ENCODE results near the gene MAP3K10. TPM values are rescaled to one million over a fixed set of nuclear protein-coding genes. Genes with fewer than 3 reads are reported as not detected.
A peak's percentile ranks its signal among the peaks of the same experiment; 100 is the strongest.
"Not testable (repeated sequence)": the region's sequence is repeated elsewhere in the genome, so short reads cannot be mapped to it uniquely, and the experiment has no call there.

Gene MAP3K10
- 4.1 TPM for polyA plus RNA-seq (2012; ENCODE audit: low read depth, missing spikeins)

GRCh38 chr19:40190891-40191835 is at the start of gene MAP3K10:
MAP3K10 (plus strand) TSS chr19:40191426; CDS start chr19:40192032, 606 bp downstream.
- TF ChIP-seq PAX5 (IDR thresholded peaks at IDR 0.05; ENCODE audit: insufficient read depth, low read length, severe bottlenecking) (no peak), POU2F2 (IDR thresholded peaks at IDR 0.05; ENCODE audit: low read depth, low read length) (no peak)
- DNase-seq (ENCODE audit: insufficient read length, low spot score) (peak; percentile 90), FAIRE-seq (peak; percentile 86)

DNA sequence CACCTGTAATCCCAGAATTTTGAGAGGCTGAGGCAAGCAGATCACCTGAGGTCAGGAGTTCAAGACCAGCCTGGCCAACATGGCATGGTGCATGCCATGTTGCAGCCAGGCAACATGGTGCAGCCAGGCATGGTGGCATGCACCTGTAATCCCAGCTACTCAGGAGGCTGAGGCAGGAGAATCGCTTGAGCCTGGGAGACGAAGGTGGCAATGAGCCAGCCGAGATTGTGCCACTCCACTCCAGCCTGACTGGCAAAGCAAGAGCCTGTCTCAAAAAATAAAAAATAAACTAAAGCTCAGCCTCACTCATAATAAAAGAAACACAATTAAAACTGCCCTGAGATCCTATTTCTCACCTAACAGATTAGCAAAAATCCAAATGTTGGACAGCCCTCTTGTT is 49.7 kb upstream of the MAP3K10 start:
- FAIRE-seq: no peak
- TF ChIP-seq TAF1 (IDR thresholded peaks at IDR 0.05; ENCODE audit: low read depth, low read length): no peak
- no peak for DNase-seq (ENCODE audit: insufficient read length, low spot score)

DNA sequence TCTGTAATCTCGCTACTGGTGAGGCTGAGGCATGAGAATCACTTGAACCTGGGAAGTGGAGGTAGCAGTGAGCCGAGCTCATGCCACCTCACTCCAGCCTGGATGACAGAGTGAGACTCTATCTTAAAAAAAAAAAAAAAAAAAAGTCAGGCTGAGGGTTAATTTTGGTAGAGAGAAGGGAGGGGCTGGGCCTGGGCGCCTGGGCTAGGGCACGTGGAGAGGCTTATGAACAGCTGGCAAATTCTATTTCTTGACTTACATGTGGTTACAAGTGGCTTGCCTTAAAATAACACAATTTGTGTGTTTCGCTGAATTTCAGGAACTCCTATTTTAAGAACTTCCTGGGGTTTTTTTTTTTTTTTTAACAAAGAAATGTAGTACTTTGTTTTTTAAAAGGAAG is 47.6 kb upstream of the MAP3K10 start:
- DNase-seq (ENCODE audit: insufficient read length, low spot score): no peak
- no peak for TF ChIP-seq POU2F2 (IDR thresholded peaks at IDR 0.05; ENCODE audit: low read depth, low read length)
- TF ChIP-seq POLR2AphosphoS5 (IDR thresholded peaks at IDR 0.05; ENCODE audit: low read depth, low read length): no peak
- no peak for TF ChIP-seq SPI1 (IDR thresholded peaks at IDR 0.05; ENCODE audit: low read depth, low read length)
- peak; percentile 35 for FAIRE-seq

DNA sequence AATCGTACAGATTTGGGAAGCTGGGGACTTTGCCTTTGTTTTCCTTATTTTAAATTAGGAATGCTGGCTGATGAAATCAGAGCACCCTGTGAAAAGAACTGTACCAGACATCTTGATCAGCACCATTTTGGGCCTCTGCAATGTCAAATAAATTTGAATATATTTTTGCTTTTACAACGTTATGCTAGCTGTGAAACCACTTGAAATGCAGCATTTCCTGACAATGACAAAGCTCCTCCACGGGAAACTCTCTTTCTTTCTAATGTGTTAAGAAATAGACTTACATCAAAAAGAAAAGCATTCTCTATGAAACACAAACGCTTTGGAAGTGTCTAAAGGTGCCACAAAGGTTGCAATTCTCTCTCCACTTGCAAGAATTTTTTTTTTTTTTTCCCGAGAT is 47.1 kb upstream of the MAP3K10 start:
- FAIRE-seq: no peak
- DNase-seq (ENCODE audit: insufficient read length, low spot score): no peak
- TF ChIP-seq POU2F2 (IDR thresholded peaks at IDR 0.05; ENCODE audit: low read depth, low read length): no peak

GRCh38 chr19:40144947-40145748 is 46.1 kb upstream of the MAP3K10 start:
- TF ChIP-seq POLR2A (IDR thresholded peaks at IDR 0.05; ENCODE audit: low read depth, low read length) (no peak), POLR2AphosphoS5 (IDR thresholded peaks at IDR 0.05; ENCODE audit: low read depth, low read length) (no peak), PAX5 (IDR thresholded peaks at IDR 0.05; ENCODE audit: insufficient read depth, low read length, severe bottlenecking) (no peak), SPI1 (IDR thresholded peaks at IDR 0.05; ENCODE audit: low read depth, low read length) (no peak), TAF1 (IDR thresholded peaks at IDR 0.05; ENCODE audit: low read depth, low read length) (no peak), POU2F2 (IDR thresholded peaks at IDR 0.05; ENCODE audit: low read depth, low read length) (no peak)
- no peak for DNase-seq (ENCODE audit: insufficient read length, low spot score)
- FAIRE-seq: peak; percentile 54

GRCh38 chr19:40145749-40146029 is 45.5 kb upstream of the MAP3K10 start:
- FAIRE-seq: not testable (repeated sequence)

GRCh38 chr19:40147338-40147692 is 43.9 kb upstream of the MAP3K10 start:
- DNase-seq (ENCODE audit: insufficient read length, low spot score): no peak
- TF ChIP-seq TAF1 (IDR thresholded peaks at IDR 0.05; ENCODE audit: low read depth, low read length) (no peak), POU2F2 (IDR thresholded peaks at IDR 0.05; ENCODE audit: low read depth, low read length) (no peak), POLR2A (IDR thresholded peaks at IDR 0.05; ENCODE audit: low read depth, low read length) (no peak), SPI1 (IDR thresholded peaks at IDR 0.05; ENCODE audit: low read depth, low read length) (no peak), PAX5 (IDR thresholded peaks at IDR 0.05; ENCODE audit: insufficient read depth, low read length, severe bottlenecking) (no peak), POLR2AphosphoS5 (IDR thresholded peaks at IDR 0.05; ENCODE audit: low read depth, low read length) (no peak)
- peak; percentile 45 for FAIRE-seq

More at GRCh38 chr19:40145749-40146029, 45.5 kb upstream of the MAP3K10 start:
- not testable (repeated sequence) for DNase-seq (ENCODE audit: insufficient read length, low spot score)

GRCh38 chr19:40147693-40148347 is 43.4 kb upstream of the MAP3K10 start:
- FAIRE-seq (no peak), DNase-seq (ENCODE audit: insufficient read length, low spot score) (no peak)
- TF ChIP-seq SPI1 (IDR thresholded peaks at IDR 0.05; ENCODE audit: low read depth, low read length): 0 out of 2 replicates have a peak, but pooled peaks have one; percentile 8
- no peak for TF ChIP-seq TAF1 (IDR thresholded peaks at IDR 0.05; ENCODE audit: low read depth, low read length)

DNA sequence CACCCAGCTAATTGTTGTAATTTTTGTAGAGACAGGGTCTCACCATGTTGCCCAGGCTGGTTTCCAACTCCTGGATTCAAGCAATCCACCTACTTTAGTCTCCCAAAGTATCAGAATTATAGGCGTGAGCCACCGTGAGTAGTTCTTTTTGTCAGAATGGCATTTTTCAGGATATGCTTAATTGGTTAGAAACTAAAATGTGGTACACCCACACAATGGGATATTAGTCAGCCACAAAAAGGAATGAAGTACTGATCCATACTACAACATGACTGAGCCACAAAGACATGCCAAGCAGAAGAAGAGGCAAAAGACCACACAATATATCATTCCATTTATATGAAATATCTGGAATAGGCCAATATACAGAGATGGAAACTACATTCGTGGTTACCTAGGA is 41.7 kb upstream of the MAP3K10 start:
- FAIRE-seq: no peak
- TF ChIP-seq POLR2A (IDR thresholded peaks at IDR 0.05; ENCODE audit: low read depth, low read length): no peak
- no peak for TF ChIP-seq SPI1 (IDR thresholded peaks at IDR 0.05; ENCODE audit: low read depth, low read length)
- TF ChIP-seq POU2F2 (IDR thresholded peaks at IDR 0.05; ENCODE audit: low read depth, low read length): no peak
- no peak for TF ChIP-seq PAX5 (IDR thresholded peaks at IDR 0.05; ENCODE audit: insufficient read depth, low read length, severe bottlenecking)
- no peak for TF ChIP-seq POLR2AphosphoS5 (IDR thresholded peaks at IDR 0.05; ENCODE audit: low read depth, low read length)
- TF ChIP-seq TAF1 (IDR thresholded peaks at IDR 0.05; ENCODE audit: low read depth, low read length): no peak
- DNase-seq (ENCODE audit: insufficient read length, low spot score): no peak

GRCh38 chr19:40150170-40150569 is 41.1 kb upstream of the MAP3K10 start:
- DNase-seq (ENCODE audit: insufficient read length, low spot score) (no peak), FAIRE-seq (no peak)
- TF ChIP-seq SPI1 (IDR thresholded peaks at IDR 0.05; ENCODE audit: low read depth, low read length) (no peak), POLR2A (IDR thresholded peaks at IDR 0.05; ENCODE audit: low read depth, low read length) (no peak), PAX5 (IDR thresholded peaks at IDR 0.05; ENCODE audit: insufficient read depth, low read length, severe bottlenecking) (no peak), TAF1 (IDR thresholded peaks at IDR 0.05; ENCODE audit: low read depth, low read length) (no peak), POU2F2 (IDR thresholded peaks at IDR 0.05; ENCODE audit: low read depth, low read length) (no peak), POLR2AphosphoS5 (IDR thresholded peaks at IDR 0.05; ENCODE audit: low read depth, low read length) (no peak)

Measured in GM12891 (cell line).